ENCODE results near the gene SCUBE1.

Gene SCUBE1

GRCh38 chr22:43343262-43343669, at the start of gene SCUBE1:
Gene SCUBE1, minus strand, starts transcription at chr22:43343372. Its CDS starts 111 bp downstream, at chr22:43343261.
- in situ Hi-C loops (cut with MboI; ENCODE audit: low sequenced_read_pairs) = loop anchor here (10.0 kb wide), 1 partner anchor 68 kb away; no protein-coding TSS in a partner anchor

GRCh38 chr22:43392385-43392989, 49.3 kb upstream of the SCUBE1 start:
- in situ Hi-C loops (cut with MboI; ENCODE audit: low sequenced_read_pairs) = no loop called here

- in situ Hi-C loops (cut with MboI; ENCODE audit: low sequenced_read_pairs) = no loop called here
Measured at GRCh38 chr22:43391306-43391705, 48.1 kb upstream of the SCUBE1 start.

GRCh38 chr22:43390872-43391271, 47.7 kb upstream of the SCUBE1 start:
- in situ Hi-C loops (cut with MboI; ENCODE audit: low sequenced_read_pairs) = no loop called here

- in situ Hi-C loops (cut with MboI; ENCODE audit: low sequenced_read_pairs) = no loop called here
Measured at GRCh38 chr22:43390166-43390565, 47.0 kb upstream of the SCUBE1 start.

- in situ Hi-C loops (cut with MboI; ENCODE audit: low sequenced_read_pairs) = loop anchor here (10.0 kb wide), 1 partner anchor 155 kb away; no protein-coding TSS in a partner anchor
Measured at GRCh38 chr22:43389227-43389836, 46.2 kb upstream of the SCUBE1 start.

GRCh38 chr22:43388420-43388851, 45.3 kb upstream of the SCUBE1 start:
- in situ Hi-C loops (cut with MboI; ENCODE audit: low sequenced_read_pairs) = loop anchor here (10.0 kb wide), 1 partner anchor 154 kb away; no protein-coding TSS in a partner anchor

GRCh38 chr22:43387815-43388214, 44.6 kb upstream of the SCUBE1 start:
- in situ Hi-C loops (cut with MboI; ENCODE audit: low sequenced_read_pairs) = loop anchor here (10.0 kb wide), 1 partner anchor 153 kb away; no protein-coding TSS in a partner anchor

- in situ Hi-C loops (cut with MboI; ENCODE audit: low sequenced_read_pairs) = loop anchor here (10.0 kb wide), 1 partner anchor 151 kb away; no protein-coding TSS in a partner anchor
Measured at GRCh38 chr22:43385770-43386641, 42.8 kb upstream of the SCUBE1 start.

- in situ Hi-C loops (cut with MboI; ENCODE audit: low sequenced_read_pairs) = loop anchor here (10.0 kb wide), 1 partner anchor 150 kb away; no protein-coding TSS in a partner anchor
Measured at GRCh38 chr22:43384863-43385262, 41.7 kb upstream of the SCUBE1 start.

- in situ Hi-C loops (cut with MboI; ENCODE audit: low sequenced_read_pairs) = loop anchor here (10.0 kb wide), 1 partner anchor 147 kb away; no protein-coding TSS in a partner anchor
Measured at GRCh38 chr22:43381693-43382092, 38.5 kb upstream of the SCUBE1 start.

GRCh38 chr22:43377896-43378704, 34.9 kb upstream of the SCUBE1 start:
- in situ Hi-C loops (cut with MboI; ENCODE audit: low sequenced_read_pairs) = no loop called here

GRCh38 chr22:43377548-43377895, 34.4 kb upstream of the SCUBE1 start:
- in situ Hi-C loops (cut with MboI; ENCODE audit: low sequenced_read_pairs) = no loop called here

GRCh38 chr22:43376765-43377547, 33.8 kb upstream of the SCUBE1 start:
- in situ Hi-C loops (cut with MboI; ENCODE audit: low sequenced_read_pairs) = no loop called here

- in situ Hi-C loops (cut with MboI; ENCODE audit: low sequenced_read_pairs) = no loop called here
Measured at GRCh38 chr22:43375951-43376455, 32.8 kb upstream of the SCUBE1 start.

- in situ Hi-C loops (cut with MboI; ENCODE audit: low sequenced_read_pairs) = no loop called here
Measured at GRCh38 chr22:43370036-43370435, 26.9 kb upstream of the SCUBE1 start.

- in situ Hi-C loops (cut with MboI; ENCODE audit: low sequenced_read_pairs) = no loop called here
Measured at GRCh38 chr22:43365715-43366440, 22.7 kb upstream of the SCUBE1 start.

- in situ Hi-C loops (cut with MboI; ENCODE audit: low sequenced_read_pairs) = no loop called here
Measured at GRCh38 chr22:43364169-43364435, 20.9 kb upstream of the SCUBE1 start.
